Upper lobe of left lung (tissue), 6 donors: ENCODE results near the gene LGR4. TPM values are rescaled to one million over a fixed set of nuclear protein-coding genes. Genes with fewer than 3 reads are reported as not detected.

Experiments used
- ATAC-seq, 2 donors: fragments of 200-7000 bp; cut with Tn5 transposase; one replicate each; pipeline ENCODE4 v1.9.1; 2022; ENCODE audit warnings: mild to moderate bottlenecking in 2 of 2, moderate library complexity in 2 of 2; ENCODE audit not compliant: low FRiP score in 2 of 2
- DNase-seq, 2 donors: peaks; one replicate each; pipeline ENCODE4 v3.0.0-alpha.2; 2019 to 2020
- H3K27ac ChIP-seq, 4 donors: fragments of 200-600 bp; sonication (generic); one replicate each; pipeline ENCODE4 v1.5.1; 2016 to 2019
- H3K27me3 ChIP-seq, 4 donors: fragments of 200-600 bp; sonication (generic); one replicate each; pipeline ENCODE4 v1.5.1; 2017 to 2019
- H3K36me3 ChIP-seq, 4 donors: fragments of 200-600 bp; sonication (generic); one replicate each; pipeline ENCODE4 v1.5.1; 2016 to 2019
- H3K4me1 ChIP-seq, 4 donors: fragments of 200-600 bp; sonication (generic); one replicate each; pipeline ENCODE4 v1.5.1; 2018 to 2019
- H3K4me3 ChIP-seq, 4 donors: fragments of 200-600 bp; sonication (generic); one replicate each; pipeline ENCODE4 v1.5.1; 2017 to 2019; ENCODE audit warnings: mild to moderate bottlenecking in 2 of 4, moderate library complexity in 1 of 4
- H3K9me3 ChIP-seq, 4 donors: fragments of 200-600 bp; sonication (generic); one replicate each; pipeline ENCODE4 v1.5.1; 2018 to 2019
- EP300 ChIP-seq, 4 donors: sonication (generic); formaldehyde crosslinking; IDR thresholded peaks; one replicate each; pipeline ENCODE4 v1.5.1; 2017; ENCODE audit warnings: antibody characterized with exemption in 4 of 4, control low read depth in 2 of 4
- POLR2A ChIP-seq, 4 donors: fragments of 450-650 bp; IDR thresholded peaks; one replicate each; pipeline ENCODE4 v1.5.1; 2016 to 2017; ENCODE audit warnings: antibody characterized with exemption in 4 of 4, mild to moderate bottlenecking in 2 of 4
- POLR2AphosphoS5 ChIP-seq, 2 donors: sonication (generic); formaldehyde crosslinking; IDR thresholded peaks; one replicate each; pipeline ENCODE4 v1.5.1; 2017; ENCODE audit warnings: antibody characterized with exemption in 2 of 2
- WGBS, 2 donors: methylation state at CpG; one replicate each; pipeline ENCODE4 v1.1.5; 2017 to 2018; 5-methylcytosine and 5-hydroxymethylcytosine counted together
- total RNA-seq, 6 donors: library from RNA; depleted of rRNA in 4 of 6; stranded (reverse); fragments of >200 nt in 4 of 6; gene quantifications; one replicate each; pipeline versions ENCODE4 v1.1.0 to v1.2.1, GENCODE V29; 2016 to 2021
- TF ChIP-seq, protein P1 (sequence below), 6 experiments: fragments of 450-650 bp in 4 of 6; fragments of 200-600 bp in 2 of 6; sonication (generic) in 2 of 6; IDR thresholded peaks; one replicate each; pipeline ENCODE4 v1.5.1; 2016 to 2019; ENCODE audit warnings: antibody characterized with exemption in 6 of 6
- donor health status: DM: no; HTN: no; CAD: no; lungs with moderate emphysema.
- donor health status: DM: no; HTN: yes; CAD: no; lungs with severe emphysema.

LGR4 gene
- total RNA-seq, 6 donors from 2014 or later, result 3.1 to 20.2 (median 6.0) TPM

GRCh38 chr11:27372164-27372563 is 100.4 kb downstream of the LGR4 start:
- ATAC-seq (no peak), DNase-seq (no peak)
- Histone ChIP-seq H3K36me3 (peaks cover 0 to 7% (median 0%) of the 10 kb centered on the region in 4 donors), H3K9me3 (no peaks in the 10 kb centered on the region), H3K27ac (no peak overlapping the region), H3K4me1 (no peaks in the 10 kb centered on the region), H3K4me3 (no peak overlapping the region), H3K27me3 (no peaks in the 10 kb centered on the region)
- 85 to 92% methylated on average over 2 of the region's 2 CpGs for WGBS, 2 donors
- TF ChIP-seq, protein P1, sequence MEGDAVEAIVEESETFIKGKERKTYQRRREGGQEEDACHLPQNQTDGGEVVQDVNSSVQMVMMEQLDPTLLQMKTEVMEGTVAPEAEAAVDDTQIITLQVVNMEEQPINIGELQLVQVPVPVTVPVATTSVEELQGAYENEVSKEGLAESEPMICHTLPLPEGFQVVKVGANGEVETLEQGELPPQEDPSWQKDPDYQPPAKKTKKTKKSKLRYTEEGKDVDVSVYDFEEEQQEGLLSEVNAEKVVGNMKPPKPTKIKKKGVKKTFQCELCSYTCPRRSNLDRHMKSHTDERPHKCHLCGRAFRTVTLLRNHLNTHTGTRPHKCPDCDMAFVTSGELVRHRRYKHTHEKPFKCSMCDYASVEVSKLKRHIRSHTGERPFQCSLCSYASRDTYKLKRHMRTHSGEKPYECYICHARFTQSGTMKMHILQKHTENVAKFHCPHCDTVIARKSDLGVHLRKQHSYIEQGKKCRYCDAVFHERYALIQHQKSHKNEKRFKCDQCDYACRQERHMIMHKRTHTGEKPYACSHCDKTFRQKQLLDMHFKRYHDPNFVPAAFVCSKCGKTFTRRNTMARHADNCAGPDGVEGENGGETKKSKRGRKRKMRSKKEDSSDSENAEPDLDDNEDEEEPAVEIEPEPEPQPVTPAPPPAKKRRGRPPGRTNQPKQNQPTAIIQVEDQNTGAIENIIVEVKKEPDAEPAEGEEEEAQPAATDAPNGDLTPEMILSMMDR (IDR thresholded peaks at IDR 0.05), result no peak
- no peak for TF ChIP-seq POLR2AphosphoS5 (IDR thresholded peaks at IDR 0.05)
- TF ChIP-seq EP300 (IDR thresholded peaks at IDR 0.05), result no peak
- no peak for TF ChIP-seq POLR2A (IDR thresholded peaks at IDR 0.05)

DNA sequence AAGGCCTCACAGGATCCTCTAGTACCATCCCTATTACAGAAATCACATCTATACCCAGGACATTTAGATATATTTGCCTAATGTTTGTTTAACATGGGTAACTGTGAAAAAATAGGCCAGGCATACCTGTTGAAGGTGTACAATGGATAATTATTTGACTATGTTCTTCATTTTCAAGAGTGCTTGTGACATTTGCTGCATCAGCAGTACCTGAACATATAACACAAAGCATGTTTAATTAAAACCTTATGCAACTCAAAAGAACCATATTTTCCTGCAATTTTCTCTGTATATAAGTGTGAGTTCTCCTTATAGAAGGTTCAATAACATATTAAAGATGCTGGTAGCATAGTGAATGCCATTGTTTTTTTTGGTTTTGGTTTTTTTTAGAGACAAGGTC is 101.1 kb downstream of the LGR4 start:
- H3K27ac ChIP-seq, result no peak overlapping the region
- H3K4me1 ChIP-seq, result no peaks in the 10 kb centered on the region
- peaks cover 0 to 7% (median 0%) of the 10 kb centered on the region in 4 donors for H3K36me3 ChIP-seq
- ATAC-seq (no peak), DNase-seq (no peak)
- TF ChIP-seq POLR2AphosphoS5 (IDR thresholded peaks at IDR 0.05), result no peak
- TF ChIP-seq, protein P1 (IDR thresholded peaks at IDR 0.05), result no peak
- no peak for TF ChIP-seq EP300 (IDR thresholded peaks at IDR 0.05)
- no peak for TF ChIP-seq POLR2A (IDR thresholded peaks at IDR 0.05)
- H3K4me3 ChIP-seq, result no peak overlapping the region
- H3K9me3 ChIP-seq, result no peaks in the 10 kb centered on the region
- no peaks in the 10 kb centered on the region for H3K27me3 ChIP-seq

GRCh38 chr11:27370374-27370773 is 102.2 kb downstream of the LGR4 start:
- H3K36me3 ChIP-seq, result peaks cover 0 to 7% (median 0%) of the 10 kb centered on the region in 4 donors
- TF ChIP-seq EP300 (IDR thresholded peaks at IDR 0.05) (no peak), POLR2AphosphoS5 (IDR thresholded peaks at IDR 0.05) (no peak), POLR2A (IDR thresholded peaks at IDR 0.05) (no peak)
- TF ChIP-seq, protein P1 (IDR thresholded peaks at IDR 0.05), result no peak
- no peak overlapping the region for H3K4me3 ChIP-seq
- no peak for DNase-seq
- H3K4me1 ChIP-seq, result no peaks in the 10 kb centered on the region
- no peaks in the 10 kb centered on the region for H3K9me3 ChIP-seq
- H3K27ac ChIP-seq, result no peak overlapping the region
- ATAC-seq, result no peak
- no peaks in the 10 kb centered on the region for H3K27me3 ChIP-seq
- WGBS, 2 donors, result 40 to 60% methylated on average over 1 to 2 of the region's 2 CpGs

DNA sequence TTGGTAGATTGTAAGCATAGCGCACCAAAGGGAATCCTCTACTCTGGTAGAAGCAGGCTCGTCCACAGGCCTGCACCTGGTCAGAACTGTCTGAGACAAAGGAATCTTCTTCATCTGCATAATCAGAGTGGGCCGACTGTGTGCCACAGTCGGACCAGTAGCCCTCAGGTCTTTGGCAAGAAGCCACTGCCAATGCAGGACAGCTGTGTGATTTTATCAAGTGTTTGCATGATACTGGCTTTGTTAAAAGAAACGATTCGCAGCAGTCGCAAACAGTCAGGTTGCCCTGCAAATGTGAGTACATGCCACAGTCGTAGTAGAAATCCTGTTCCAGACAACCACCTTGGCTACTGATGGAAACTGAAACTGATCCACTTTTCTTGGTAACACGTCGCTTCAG is 104.7 kb downstream of the LGR4 start:
- Histone ChIP-seq H3K4me3 (no peak overlapping the region), H3K9me3 (no peaks in the 10 kb centered on the region), H3K4me1 (peaks cover 4 to 9% (median 7%) of the 10 kb centered on the region in 4 donors), H3K27ac (no peak overlapping the region), H3K36me3 (peaks cover 0 to 7% (median 0%) of the 10 kb centered on the region in 4 donors), H3K27me3 (no peaks in the 10 kb centered on the region)
- no peak for DNase-seq
- TF ChIP-seq POLR2AphosphoS5 (IDR thresholded peaks at IDR 0.05), result no peak
- TF ChIP-seq, protein P1 (IDR thresholded peaks at IDR 0.05), result no peak
- no peak for TF ChIP-seq EP300 (IDR thresholded peaks at IDR 0.05)
- TF ChIP-seq POLR2A (IDR thresholded peaks at IDR 0.05), result no peak
- ATAC-seq, result no peak
- 86 to 92% methylated on average over 9 to 10 of the region's 10 CpGs for WGBS, 2 donors

- ATAC-seq, result no peak
- peaks cover 6 to 18% (median 10%) of the 10 kb centered on the region in 4 donors for H3K4me1 ChIP-seq
- H3K4me3 ChIP-seq, result peak overlapping the region; percentile 67 to 95 (median 80)
- 51 to 57% methylated on average over 13 of the region's 13 CpGs for WGBS, 2 donors
- peak overlapping the region in 2 of 4 donors; percentile 2 to 33 for H3K27ac ChIP-seq
- H3K36me3 ChIP-seq, result peaks cover 0 to 7% (median 0%) of the 10 kb centered on the region in 4 donors
- no peak for TF ChIP-seq POLR2AphosphoS5 (IDR thresholded peaks at IDR 0.05)
- TF ChIP-seq, protein P1 (IDR thresholded peaks at IDR 0.05), result no peak
- no peak for TF ChIP-seq POLR2A (IDR thresholded peaks at IDR 0.05)
- no peak for TF ChIP-seq EP300 (IDR thresholded peaks at IDR 0.05)
- no peaks in the 10 kb centered on the region for H3K9me3 ChIP-seq
- no peaks in the 10 kb centered on the region for H3K27me3 ChIP-seq
- no peak for DNase-seq
Measured at GRCh38 chr11:27363576-27364117, 108.9 kb downstream of the LGR4 start.
